Peyer's patch (tissue), 4 donors: ENCODE results near the gene SCN2A.

Source experiments
- CTCF ChIP-seq, 6 experiments: fragments of 450-650 bp in 4 of 6; fragments of 200-600 bp in 2 of 6; sonication (generic) in 1 of 6; IDR thresholded peaks; one replicate each; pipeline ENCODE4 v1.5.1; 2017 to 2019; ENCODE audit warnings: antibody characterized with exemption in 6 of 6, mild to moderate bottlenecking in 3 of 6, moderate library complexity in 1 of 6
- POLR2A ChIP-seq, 2 donors: fragments of 450-650 bp; IDR thresholded peaks; one replicate each; pipeline ENCODE4 v1.5.1; 2017; ENCODE audit warnings: antibody characterized with exemption in 2 of 2, mild to moderate bottlenecking in 2 of 2, moderate library complexity in 2 of 2

- TF ChIP-seq POLR2A (IDR thresholded peaks at IDR 0.05) (no peak), CTCF (IDR thresholded peaks at IDR 0.05) (no peak)
Observed at GRCh38 chr2:165251366-165251765, 12.2 kb downstream of the SCN2A start.
